LNCAP (cell line): Measurements from ENCODE around the gene SLC24A3.

Experiments used
- CTCF ChIP-seq: fragments of 450-650 bp; IDR thresholded peaks from 2 replicates; pipeline ENCODE4 v1.5.1; 2017; ENCODE audit warnings: mild to moderate bottlenecking

SLC24A3 gene

GRCh38 chr20:19583532-19584175 lies 371.2 kb downstream of the SLC24A3 start:
- TF ChIP-seq CTCF: peak; percentile 97

GRCh38 chr20:19588241-19588640 lies 375.8 kb downstream of the SLC24A3 start:
- TF ChIP-seq CTCF: no peak

GRCh38 chr20:19588732-19589131 lies 376.3 kb downstream of the SLC24A3 start:
- peak; percentile 52 for TF ChIP-seq CTCF

GRCh38 chr20:19589787-19590362 lies 377.4 kb downstream of the SLC24A3 start:
- no peak for TF ChIP-seq CTCF

GRCh38 chr20:19590382-19590781 lies 377.9 kb downstream of the SLC24A3 start:
- TF ChIP-seq CTCF: no peak

GRCh38 chr20:19593762-19594161 lies 381.3 kb downstream of the SLC24A3 start:
- TF ChIP-seq CTCF: no peak

GRCh38 chr20:19594896-19595295 lies 382.5 kb downstream of the SLC24A3 start:
- TF ChIP-seq CTCF: no peak
